ENCODE results near the gene DMAC1.

The DMAC1 gene

GRCh38 chr9:7799234-7799943, at the start of gene DMAC1:
Gene DMAC1, minus strand, starts transcription at chr9:7799778. Its CDS starts 44 bp downstream, at chr9:7799734.
- peak; percentile 52 to 61 for DNase-seq

- no peak for DNase-seq
Observed at GRCh38 chr9:7849362-7849761, 49.8 kb upstream of the DMAC1 start.

GRCh38 chr9:7848498-7848897, 48.9 kb upstream of the DMAC1 start:
- no peak for DNase-seq

- DNase-seq, result no peak
Observed at GRCh38 chr9:7844242-7844641, 44.7 kb upstream of the DMAC1 start.

- no peak for DNase-seq
Observed at GRCh38 chr9:7841831-7842230, 42.3 kb upstream of the DMAC1 start.

GRCh38 chr9:7834531-7834930, 35.0 kb upstream of the DMAC1 start:
- no peak for DNase-seq

GRCh38 chr9:7828334-7828733, 28.8 kb upstream of the DMAC1 start:
- DNase-seq, result no peak

- no peak for DNase-seq
Observed at GRCh38 chr9:7827792-7828191, 28.2 kb upstream of the DMAC1 start.

- DNase-seq, result no peak
Observed at GRCh38 chr9:7827056-7827455, 27.5 kb upstream of the DMAC1 start.

- no peak for DNase-seq
Observed at GRCh38 chr9:7823651-7824050, 24.1 kb upstream of the DMAC1 start.

GRCh38 chr9:7819984-7820383, 20.4 kb upstream of the DMAC1 start:
- no peak for DNase-seq

GRCh38 chr9:7816021-7816420, 16.4 kb upstream of the DMAC1 start:
- DNase-seq, result no peak

GRCh38 chr9:7813030-7813429, 13.5 kb upstream of the DMAC1 start:
- DNase-seq, result no peak

- DNase-seq, result no peak
Observed at GRCh38 chr9:7811677-7812076, 12.1 kb upstream of the DMAC1 start.

- DNase-seq, result no peak
Observed at GRCh38 chr9:7802666-7803065, 3.1 kb upstream of the DMAC1 start.

GRCh38 chr9:7799944-7800285, 337 bp upstream of the DMAC1 start:
- DNase-seq, result no peak

- DNase-seq, result no peak
Observed at GRCh38 chr9:7794196-7794595, 5.4 kb downstream of the DMAC1 start.

- peak; percentile 19 to 35 for DNase-seq
Observed at GRCh38 chr9:7791394-7791793, 8.2 kb downstream of the DMAC1 start.

- DNase-seq, result no peak
Observed at GRCh38 chr9:7790819-7791182, 8.8 kb downstream of the DMAC1 start.

- DNase-seq, result no peak
Observed at GRCh38 chr9:7790022-7790818, 9.4 kb downstream of the DMAC1 start.

- no peak for DNase-seq
Observed at GRCh38 chr9:7788772-7789171, 10.8 kb downstream of the DMAC1 start.

GRCh38 chr9:7785813-7786212, 13.8 kb downstream of the DMAC1 start:
- no peak for DNase-seq

- DNase-seq, result no peak
Observed at GRCh38 chr9:7784472-7784871, 15.1 kb downstream of the DMAC1 start.

- no peak for DNase-seq
Observed at GRCh38 chr9:7783635-7784063, 15.9 kb downstream of the DMAC1 start.

All from SHP77 (cell line).